GM23338 (cell line): ENCODE results near the gene TGIF2.

Experiments
- CREB1 ChIP-seq: fragments of 250-450 bp; sonication (Bioruptor Pico); IDR thresholded peaks from 2 replicates; pipeline ENCODE4 v1.5.0; 2020; ENCODE audit warnings: low read depth, mild to moderate bottlenecking, moderate library complexity
- CTCF ChIP-seq, 2 experiments: fragments of 200-600 bp in 1 of 2; sonication (generic) in 1 of 2; conservative IDR thresholded peaks; 2 replicates each; pipeline versions ENCODE4 v1.5.1 to v1.6.1; 2016 to 2017; ENCODE audit warnings: antibody characterized with exemption in 2 of 2, low read depth in 2 of 2, mild to moderate bottlenecking in 2 of 2, moderate library complexity in 1 of 2
- EZH2 ChIP-seq: fragments of 200-600 bp; sonication (generic); IDR thresholded peaks from one replicate; pipeline ENCODE4 v1.8.0; 2017; ENCODE audit warnings: antibody characterized with exemption, mild to moderate bottlenecking, low read depth; ENCODE audit not compliant: unreplicated experiment
- EZH2phosphoT487 ChIP-seq: fragments of 200-600 bp; sonication (generic); IDR thresholded peaks from one replicate; pipeline ENCODE4 v1.8.1; 2018; ENCODE audit warnings: antibody characterized with exemption; ENCODE audit not compliant: unreplicated experiment
- JUNB ChIP-seq: IDR thresholded peaks from one replicate; pipeline ENCODE4 v1.6.1; 2016; ENCODE audit warnings: antibody characterized with exemption; ENCODE audit not compliant: unreplicated experiment
- NANOG ChIP-seq: IDR thresholded peaks from 2 replicates; pipeline ENCODE4 v1.6.1; 2016; ENCODE audit warnings: antibody characterized with exemption, borderline replicate concordance
- REST ChIP-seq: IDR thresholded peaks from one replicate; pipeline ENCODE4 v1.6.1; 2018; ENCODE audit warnings: antibody characterized with exemption; ENCODE audit not compliant: unreplicated experiment
- ZNF114 ChIP-seq: fragments of 250-450 bp; sonication (Bioruptor Pico); IDR thresholded peaks from 2 replicates; pipeline ENCODE4 v1.5.0; 2020; ENCODE audit warnings: mild to moderate bottlenecking, moderate library complexity
- ZNF331 ChIP-seq: fragments of 250-450 bp; sonication (Bioruptor Pico); IDR thresholded peaks from 2 replicates; pipeline ENCODE4 v1.5.0; 2020; ENCODE audit warnings: low read depth, mild to moderate bottlenecking, moderate library complexity

DNA sequence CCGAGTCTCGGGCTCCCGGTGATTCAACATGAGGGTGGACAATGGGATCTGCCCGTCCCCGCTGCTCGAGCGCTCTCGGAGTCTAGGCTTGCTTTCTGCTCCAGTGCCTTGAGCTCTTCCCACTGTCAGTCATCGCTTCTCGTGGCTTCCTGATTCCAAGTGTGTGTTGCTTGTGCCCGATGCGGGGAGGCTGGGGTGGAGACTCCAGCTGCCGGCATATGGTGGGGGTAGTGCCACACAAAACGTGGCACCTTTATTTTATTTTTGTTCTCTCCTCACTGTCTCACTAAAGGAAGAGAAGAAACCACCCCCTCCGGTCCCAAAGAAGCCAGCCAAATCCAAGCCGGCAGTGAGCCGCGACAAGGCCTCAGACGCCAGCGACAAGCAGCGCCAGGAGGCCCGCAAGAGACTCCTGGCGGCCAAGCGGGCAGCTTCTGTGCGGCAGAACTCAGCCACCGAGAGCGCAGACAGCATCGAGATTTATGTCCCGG lies 46.8 kb upstream of the TGIF2 start:
- TF ChIP-seq CTCF (conservative IDR thresholded peaks at IDR 0.05; ENCODE audit: low read depth in 2 of 2) (no peak), ZNF114 (CRISPR knock-in tag) (no peak), EZH2 (no peak), REST (no peak), NANOG (no peak), JUNB (no peak), ZNF331 (no peak), EZH2phosphoT487 (no peak), CREB1 (CRISPR knock-in tag) (no peak)
